ENCODE data around the gene PERP.

DNA sequence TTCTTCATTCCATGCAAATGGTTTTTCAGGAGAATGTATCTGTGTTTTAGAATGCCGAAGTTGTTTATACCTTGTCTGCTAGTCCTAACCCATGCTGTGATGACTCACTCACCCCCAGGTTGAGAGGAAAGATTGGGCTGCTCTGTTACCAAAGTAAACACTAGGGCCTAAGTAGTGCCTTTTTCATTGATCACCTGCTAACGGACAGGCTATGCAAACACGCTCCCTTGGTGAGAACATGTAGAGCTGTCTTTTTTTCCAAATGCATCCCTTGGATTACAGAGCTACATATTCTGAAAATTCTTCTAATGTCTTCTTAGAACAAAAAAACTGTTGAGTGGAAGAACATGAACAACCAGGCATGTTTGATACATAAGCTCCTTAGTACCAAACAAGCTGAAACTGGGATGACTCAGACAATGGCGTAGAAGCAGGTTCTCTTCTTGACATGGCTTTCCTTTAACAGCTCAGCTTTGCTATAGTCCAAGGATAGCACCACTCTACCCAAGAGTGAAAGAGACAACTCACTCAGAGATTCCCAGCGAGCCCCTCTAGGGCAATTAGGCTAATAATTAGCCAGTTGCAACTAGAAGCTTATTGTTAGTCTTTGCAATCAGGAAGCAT is 20.5 kb downstream of the PERP start:
- TF ChIP-seq CREB1 (IDR thresholded peaks at IDR 0.05; ENCODE audit: low read depth) = no peak
- TF ChIP-seq, protein P1, sequence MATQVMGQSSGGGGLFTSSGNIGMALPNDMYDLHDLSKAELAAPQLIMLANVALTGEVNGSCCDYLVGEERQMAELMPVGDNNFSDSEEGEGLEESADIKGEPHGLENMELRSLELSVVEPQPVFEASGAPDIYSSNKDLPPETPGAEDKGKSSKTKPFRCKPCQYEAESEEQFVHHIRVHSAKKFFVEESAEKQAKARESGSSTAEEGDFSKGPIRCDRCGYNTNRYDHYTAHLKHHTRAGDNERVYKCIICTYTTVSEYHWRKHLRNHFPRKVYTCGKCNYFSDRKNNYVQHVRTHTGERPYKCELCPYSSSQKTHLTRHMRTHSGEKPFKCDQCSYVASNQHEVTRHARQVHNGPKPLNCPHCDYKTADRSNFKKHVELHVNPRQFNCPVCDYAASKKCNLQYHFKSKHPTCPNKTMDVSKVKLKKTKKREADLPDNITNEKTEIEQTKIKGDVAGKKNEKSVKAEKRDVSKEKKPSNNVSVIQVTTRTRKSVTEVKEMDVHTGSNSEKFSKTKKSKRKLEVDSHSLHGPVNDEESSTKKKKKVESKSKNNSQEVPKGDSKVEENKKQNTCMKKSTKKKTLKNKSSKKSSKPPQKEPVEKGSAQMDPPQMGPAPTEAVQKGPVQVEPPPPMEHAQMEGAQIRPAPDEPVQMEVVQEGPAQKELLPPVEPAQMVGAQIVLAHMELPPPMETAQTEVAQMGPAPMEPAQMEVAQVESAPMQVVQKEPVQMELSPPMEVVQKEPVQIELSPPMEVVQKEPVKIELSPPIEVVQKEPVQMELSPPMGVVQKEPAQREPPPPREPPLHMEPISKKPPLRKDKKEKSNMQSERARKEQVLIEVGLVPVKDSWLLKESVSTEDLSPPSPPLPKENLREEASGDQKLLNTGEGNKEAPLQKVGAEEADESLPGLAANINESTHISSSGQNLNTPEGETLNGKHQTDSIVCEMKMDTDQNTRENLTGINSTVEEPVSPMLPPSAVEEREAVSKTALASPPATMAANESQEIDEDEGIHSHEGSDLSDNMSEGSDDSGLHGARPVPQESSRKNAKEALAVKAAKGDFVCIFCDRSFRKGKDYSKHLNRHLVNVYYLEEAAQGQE (IDR thresholded peaks at IDR 0.05; ENCODE audit: low read depth) = no peak
- TF ChIP-seq FOXM1 (IDR thresholded peaks at IDR 0.05; ENCODE audit: borderline replicate concordance, low read depth) = no peak
- no peak for TF ChIP-seq NFIC (IDR thresholded peaks at IDR 0.05)
- no peak for TF ChIP-seq YY1 (IDR thresholded peaks at IDR 0.05; ENCODE audit: low read depth)
- no peak for TF ChIP-seq EGR1 (IDR thresholded peaks at IDR 0.05)
